Limb (tissue), 2 donors: ENCODE results near the gene ZNF260.
A peak's percentile ranks its signal among the peaks of the same experiment; 100 is the strongest.

Experiments used
- DNase-seq, 2 donors: peaks; one replicate each; pipeline ENCODE4 v3.0.0-alpha.2; 2016; ENCODE audit errors: extremely low spot score in 2 of 2

ZNF260 gene

GRCh38 chr19:36489920-36490415 is 38.1 kb downstream of the ZNF260 start:
- DNase-seq, result no peak

GRCh38 chr19:36489118-36489919 is 38.8 kb downstream of the ZNF260 start, which contains the start of gene ZNF566:
Gene ZNF566, minus strand, starts transcription at chr19:36489561. Its CDS starts 13,004 bp downstream, at chr19:36476557.
- peak; percentile 94 to 99 for DNase-seq

- peak in 1 of 2 donors; percentile 1 for DNase-seq
Observed at GRCh38 chr19:36488846-36489117, 39.3 kb downstream of the ZNF260 start.

GRCh38 chr19:36488118-36488845 is 39.8 kb downstream of the ZNF260 start:
- DNase-seq, result no peak

- DNase-seq, result no peak
Observed at GRCh38 chr19:36483653-36484052, 44.4 kb downstream of the ZNF260 start.

- no peak for DNase-seq
Observed at GRCh38 chr19:36482876-36483275, 45.2 kb downstream of the ZNF260 start.
